GM21717 (cell line): ENCODE measurements around the gene PRTN3.

ENCODE experiments used
- ATAC-seq: cut with Tn5 transposase; IDR thresholded peaks from one replicate; pipeline ENCODE4 v1.9.1; 2021; ENCODE audit warnings: mild to moderate bottlenecking, moderate library complexity; ENCODE audit not compliant: unreplicated experiment

PRTN3 gene

GRCh38 chr19:840519-841206, at the start of gene PRTN3:
PRTN3 (plus strand) TSS chr19:840999; CDS start chr19:841009, 10 bp downstream.
- no peak for ATAC-seq

- no peak for ATAC-seq
Observed at GRCh38 chr19:791007-791566, 49.7 kb upstream of the PRTN3 start.

- ATAC-seq = no peak
Observed at GRCh38 chr19:791567-792305, 49.1 kb upstream of the PRTN3 start.

- no peak for ATAC-seq
Observed at GRCh38 chr19:792306-792885, 48.4 kb upstream of the PRTN3 start.

- ATAC-seq = no peak
Observed at GRCh38 chr19:793806-794205, 47.0 kb upstream of the PRTN3 start.

GRCh38 chr19:795073-795611, 45.7 kb upstream of the PRTN3 start:
- ATAC-seq = no peak

- ATAC-seq = no peak
Observed at GRCh38 chr19:795691-796581, 44.9 kb upstream of the PRTN3 start.

- ATAC-seq = peak; percentile 65
Observed at GRCh38 chr19:796692-797527, 43.9 kb upstream of the PRTN3 start, which contains the start of gene PTBP1. PTBP1 (plus strand) TSS chr19:797452; CDS start chr19:797498, 46 bp downstream.

- peak; percentile 28 for ATAC-seq
Observed at GRCh38 chr19:797528-798414, 43.0 kb upstream of the PRTN3 start.

GRCh38 chr19:798415-799075, 42.3 kb upstream of the PRTN3 start:
- no peak for ATAC-seq

- no peak for ATAC-seq
Observed at GRCh38 chr19:799076-799881, 41.5 kb upstream of the PRTN3 start.

GRCh38 chr19:800360-801029, 40.3 kb upstream of the PRTN3 start:
- ATAC-seq = no peak

GRCh38 chr19:801030-801860, 39.6 kb upstream of the PRTN3 start:
- no peak for ATAC-seq

- ATAC-seq = no peak
Observed at GRCh38 chr19:801861-802497, 38.8 kb upstream of the PRTN3 start.

GRCh38 chr19:802498-803098, 38.2 kb upstream of the PRTN3 start:
- ATAC-seq = no peak
